CD14-positive monocyte (primary cell): ENCODE results near the gene JHY. TPM values are rescaled to one million over a fixed set of nuclear protein-coding genes. Genes with fewer than 3 reads are reported as not detected.

ENCODE experiments used
- DNase-seq, 3 donors: peaks; one replicate each; pipeline ENCODE4 v3.0.0-alpha.2; 2011 to 2022
- H2AFZ ChIP-seq: 2 replicates; pipeline ENCODE4 v1.6.0; 2012; ENCODE audit warnings: mild to moderate bottlenecking, low read depth, low read length, inconsistent platforms; ENCODE audit not compliant: insufficient read depth, poor library complexity, severe bottlenecking
- H3K27ac ChIP-seq, 2 donors: 1 replicate in 1 of 2; 2 replicates in 1 of 2; pipeline ENCODE4 v1.5.1; 2012 to 2013; ENCODE audit warnings: low read length in 2 of 2, control low read depth in 1 of 2, inconsistent platforms in 1 of 2, low read depth in 1 of 2, mild to moderate bottlenecking in 1 of 2
- H3K27me3 ChIP-seq, 2 donors: one replicate each; pipeline versions ENCODE4 v1.6.0 to v1.6.1; 2011 to 2013; ENCODE audit warnings: low read length in 2 of 2; ENCODE audit not compliant: control insufficient read depth in 2 of 2, insufficient read depth in 2 of 2
- H3K36me3 ChIP-seq, 2 donors: replicated peaks in 1 of 2; 1 replicate in 1 of 2; 2 replicates in 1 of 2; pipeline versions ENCODE4 v1.5.1 to v1.6.1; 2012 to 2013; ENCODE audit warnings: low read length in 2 of 2, control low read depth in 1 of 2, inconsistent platforms in 1 of 2, mild to moderate bottlenecking in 1 of 2; ENCODE audit not compliant: insufficient read depth in 2 of 2, control insufficient read depth in 1 of 2
- H3K4me1 ChIP-seq, 2 donors: 1 replicate in 1 of 2; 2 replicates in 1 of 2; pipeline versions ENCODE4 v1.5.1 to v1.6.1; 2012 to 2013; ENCODE audit warnings: low read length in 2 of 2, control low read depth in 1 of 2, inconsistent platforms in 1 of 2, mild to moderate bottlenecking in 1 of 2, moderate library complexity in 1 of 2; ENCODE audit not compliant: insufficient read depth in 2 of 2, control insufficient read depth in 1 of 2
- H3K4me2 ChIP-seq: replicated peaks from 2 replicates; pipeline ENCODE3; 2012; ENCODE audit warnings: low read length, moderate library complexity, mild to moderate bottlenecking; ENCODE audit not compliant: poor library complexity, severe bottlenecking; ENCODE audit errors: extremely low read depth
- H3K4me3 ChIP-seq, 3 experiments: fragments of 200-600 bp in 1 of 3; sonication (generic) in 1 of 3; replicated peaks in 1 of 3; 1 replicate in 2 of 3; 2 replicates in 1 of 3; pipeline ENCODE4 v1.5.1; 2011 to 2013; ENCODE audit warnings: low read length in 3 of 3, mild to moderate bottlenecking in 3 of 3, control low read depth in 2 of 3, low read depth in 2 of 3, inconsistent platforms in 1 of 3, moderate library complexity in 1 of 3
- H3K79me2 ChIP-seq: 2 replicates; pipeline ENCODE4 v1.6.0; 2012; ENCODE audit warnings: mild to moderate bottlenecking, control low read depth, inconsistent platforms, low read length, moderate library complexity; ENCODE audit not compliant: insufficient read depth
- H3K9ac ChIP-seq: 2 replicates; pipeline ENCODE4 v1.6.0; 2017; ENCODE audit warnings: low read length, mild to moderate bottlenecking; ENCODE audit not compliant: insufficient read depth, poor library complexity, severe bottlenecking
- H3K9me3 ChIP-seq, 2 donors: replicated peaks in 1 of 2; 1 replicate in 1 of 2; 2 replicates in 1 of 2; pipeline versions ENCODE4 v1.5.1 to v1.6.1; 2012 to 2013; ENCODE audit warnings: low read length in 2 of 2, control low read depth in 1 of 2; ENCODE audit not compliant: control insufficient read depth in 1 of 2, insufficient read depth in 1 of 2
- H4K20me1 ChIP-seq: 2 replicates; pipeline ENCODE4 v1.6.0; 2012; ENCODE audit warnings: mild to moderate bottlenecking, low read length, control low read depth, moderate library complexity; ENCODE audit not compliant: insufficient read depth
- H3K27ac Mint-ChIP-seq, 7 donors: one replicate each; pipeline ENCODE4 v1.8.0; 2020; ENCODE audit warnings: mild to moderate bottlenecking in 7 of 7, mixed read lengths in 7 of 7, moderate library complexity in 6 of 7, inconsistent platforms in 2 of 7
- H3K27me3 Mint-ChIP-seq, 3 donors: one replicate each; pipeline ENCODE4 v1.8.0; 2021 to 2022; ENCODE audit warnings: low read depth in 3 of 3, mild to moderate bottlenecking in 3 of 3, mixed read lengths in 3 of 3, moderate library complexity in 3 of 3, inconsistent platforms in 1 of 3
- H3K36me3 Mint-ChIP-seq, 2 donors: one replicate each; pipeline ENCODE4 v1.8.0; 2020; ENCODE audit warnings: mixed read lengths in 2 of 2, inconsistent platforms in 1 of 2, mild to moderate bottlenecking in 1 of 2
- H3K4me1 Mint-ChIP-seq: one replicate; pipeline ENCODE4 v1.8.0; 2020; ENCODE audit warnings: mild to moderate bottlenecking, mixed read lengths
- H3K4me3 Mint-ChIP-seq, 2 donors: one replicate each; pipeline ENCODE4 v1.8.0; 2020; ENCODE audit warnings: mild to moderate bottlenecking in 2 of 2, mixed read lengths in 2 of 2, moderate library complexity in 1 of 2
- H3K9me3 Mint-ChIP-seq, 7 donors: one replicate each; pipeline ENCODE4 v1.8.0; 2020 to 2022; ENCODE audit warnings: mixed read lengths in 7 of 7, mild to moderate bottlenecking in 6 of 7, moderate library complexity in 6 of 7, inconsistent platforms in 2 of 7
- CTCF ChIP-seq: fragments of 200-600 bp; IDR thresholded peaks from one replicate; pipeline ENCODE4 v1.8.0; 2022; ENCODE audit warnings: antibody characterized with exemption, mild to moderate bottlenecking
- WGBS: methylation state at CpG from one replicate; pipeline ENCODE4 v1.1.5; 2013; ENCODE audit warnings: missing lambda C conversion rate; ENCODE audit not compliant: insufficient coverage; 5-methylcytosine and 5-hydroxymethylcytosine counted together
- intact Hi-C, 2 donors: fragments of 100-400 bp; cut with micrococcal nuclease; formaldehyde crosslinking; loops; one replicate each; pipeline versions ENCODE4 v1.15.0 to v1.15.1; 2023
- polyA plus RNA-seq, 3 donors: library from polyadenylated mRNA; depleted of rRNA in 1 of 3; unstranded in 2 of 3; stranded (reverse) in 1 of 3; fragments of 300-500 nt in 2 of 3; fragments of >200 nt in 1 of 3; fragmentation: Illumina TruSeq in 2 of 3; gene quantifications; 1 replicate in 2 of 3; 2 replicates in 1 of 3; pipeline ENCODE4 v1.2.3, GENCODE V29; 2012 to 2021

Gene JHY
- polyA plus RNA-seq, 3 donors = 0.68 to 0.91 (median 0.89) TPM

DNA sequence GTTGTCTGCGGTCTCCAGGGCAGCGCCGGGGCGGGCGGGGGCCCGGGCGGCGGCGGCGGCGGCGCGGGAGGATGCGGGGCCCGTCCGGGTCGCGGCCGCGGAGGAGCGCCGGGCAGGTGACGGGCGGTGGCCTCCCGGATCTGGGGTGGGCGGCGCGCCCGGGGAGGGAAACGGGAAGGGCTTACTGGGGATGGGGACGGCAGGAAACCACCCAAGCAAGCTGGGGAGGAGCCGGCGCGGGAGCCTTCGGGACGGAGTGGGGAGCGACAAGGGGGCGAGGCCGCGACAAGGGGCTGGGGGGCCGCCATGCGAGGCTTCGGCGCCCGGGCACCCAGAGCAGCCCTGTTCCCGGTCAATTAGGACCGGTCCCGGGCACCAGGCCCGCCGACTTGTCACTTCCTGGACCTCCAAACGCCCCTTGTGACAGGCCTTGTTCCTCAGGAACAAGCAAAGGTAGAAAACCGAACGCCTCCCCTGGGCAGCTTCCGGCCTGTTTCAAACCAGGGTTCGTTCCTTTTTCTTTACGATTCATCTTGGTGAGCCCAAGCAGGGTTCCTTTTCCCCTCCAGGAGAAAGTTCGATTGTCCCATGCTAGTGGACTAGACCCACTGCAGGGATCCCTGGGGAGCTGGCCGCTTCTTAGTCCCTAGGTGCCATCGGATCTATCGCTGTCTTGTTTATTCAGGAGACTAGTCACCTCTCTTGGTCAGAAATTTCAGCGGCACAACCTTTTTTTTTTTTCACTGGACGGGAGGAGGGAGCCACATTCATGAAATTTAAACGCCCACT, 492 bp downstream of the JHY start:
- TF ChIP-seq CTCF = no peak
- Mint-ChIP-seq H3K4me3 (peak overlapping the region; percentile 80 to 89), H3K4me1 (peaks cover 13% of the 10 kb centered on the region), H3K27me3 (peaks cover 33 to 38% (median 34%) of the 10 kb centered on the region in 3 donors), H3K36me3 (peaks cover 0 to 2% of the 10 kb centered on the region in 2 donors), H3K27ac (peak overlapping the region in 3 of 7 donors; percentile 48 to 82 (median 78)), H3K9me3 (no peaks in the 10 kb centered on the region)
- Histone ChIP-seq H3K9ac (peak overlapping the region; percentile 70), H3K79me2 (no peaks in the 10 kb centered on the region), H4K20me1 (no peaks in the 10 kb centered on the region), H3K4me2 (peak overlapping the region; percentile 83), H3K4me3 (peak overlapping the region; percentile 58 to 79 (median 59)), H3K36me3 (no peaks in the 10 kb centered on the region), H3K27ac (peak overlapping the region; percentile 19 to 68), H3K4me1 (peaks cover 13 to 14% of the 10 kb centered on the region in 2 donors), H3K27me3 (peaks cover 9 to 21% of the 10 kb centered on the region in 2 donors), H3K9me3 (no peaks in the 10 kb centered on the region), H2AFZ (peak overlapping the region; percentile 93)
- 0% methylated on average over 60 of the region's 63 CpGs for WGBS
- intact Hi-C loops = no loop called here
- peak; percentile 30 to 71 (median 50) for DNase-seq

- WGBS = no CpG with 5 or more reads among the region's 3 CpGs
- Histone ChIP-seq H3K79me2 (no peaks in the 10 kb centered on the region), H3K4me3 (peak overlapping the region; percentile 58 to 79 (median 59)), H4K20me1 (no peaks in the 10 kb centered on the region), H2AFZ (peak overlapping the region; percentile 93), H3K27me3 (peaks cover 9 to 21% of the 10 kb centered on the region in 2 donors), H3K9ac (peak overlapping the region; percentile 70), H3K36me3 (no peaks in the 10 kb centered on the region), H3K27ac (no peak overlapping the region), H3K4me1 (peaks cover 13 to 14% of the 10 kb centered on the region in 2 donors), H3K4me2 (peak overlapping the region; percentile 83), H3K9me3 (no peaks in the 10 kb centered on the region)
- Mint-ChIP-seq H3K27ac (peak overlapping the region in 2 of 7 donors; percentile 78 to 82), H3K9me3 (no peaks in the 10 kb centered on the region), H3K36me3 (peaks cover 0 to 2% of the 10 kb centered on the region in 2 donors), H3K4me3 (peak overlapping the region; percentile 80 to 89), H3K27me3 (peaks cover 31 to 38% (median 34%) of the 10 kb centered on the region in 3 donors), H3K4me1 (peaks cover 13% of the 10 kb centered on the region)
- peak in 1 of 3 donors; percentile 5 for DNase-seq
- TF ChIP-seq CTCF = no peak
- intact Hi-C loops = no loop called here
These were observed 1.1 kb downstream of the JHY start for GRCh38 chr11:122883646-122883979.
